CD4-positive, alpha-beta memory T cell (primary cell): ENCODE measurements around the gene ZNF281. TPM values are rescaled to one million over a fixed set of nuclear protein-coding genes. Genes with fewer than 3 reads are reported as not detected.

Source experiments
- CTCF ChIA-PET: fragments of 350-600 bp; sonication (Branson Sonifier 250); formaldehyde crosslinking; loops from one replicate; lab custom pipeline; 2021; ENCODE audit warnings: inconsistent platforms; ENCODE audit not compliant: partially characterized antibody; lab: Charles Lee
- POLR2A ChIA-PET: fragments of 350-600 bp; sonication (Branson Sonifier 250); formaldehyde crosslinking; loops from one replicate; lab custom pipeline; 2021; ENCODE audit not compliant: partially characterized antibody; lab: Charles Lee
- DNase-seq, 5 donors: peaks; one replicate each; pipeline versions ENCODE4 v3.0.0 to v3.0.0-alpha.2; 2020 to 2022; ENCODE audit warnings: mixed read lengths in 1 of 5
- H3K27ac ChIP-seq: one replicate; pipeline ENCODE4 v1.7.0; 2013; ENCODE audit warnings: low read depth, low read length
- H3K27me3 ChIP-seq: 2 replicates; pipeline ENCODE4 v1.7.0; 2013; ENCODE audit warnings: mild to moderate bottlenecking, low read length, moderate library complexity; ENCODE audit not compliant: insufficient read depth
- H3K36me3 ChIP-seq: 2 replicates; pipeline ENCODE4 v1.7.0; 2013; ENCODE audit warnings: mild to moderate bottlenecking, low read length, moderate library complexity; ENCODE audit not compliant: insufficient read depth
- H3K4me1 ChIP-seq: 2 replicates; pipeline ENCODE4 v1.7.0; 2013; ENCODE audit warnings: mild to moderate bottlenecking, low read length, moderate library complexity; ENCODE audit not compliant: insufficient read depth
- H3K4me3 ChIP-seq, 2 donors: one replicate each; pipeline ENCODE4 v1.7.0; 2013; ENCODE audit warnings: low read length in 2 of 2, mild to moderate bottlenecking in 1 of 2
- H3K9me3 ChIP-seq, 2 donors: one replicate each; pipeline ENCODE4 v1.7.0; 2013; ENCODE audit warnings: low read length in 2 of 2, control low read depth in 1 of 2; ENCODE audit not compliant: control insufficient read depth in 1 of 2
- H3K27ac Mint-ChIP-seq, 7 donors: one replicate each; pipeline ENCODE4 v1.8.0; 2020 to 2021; ENCODE audit warnings: mixed read lengths in 7 of 7, mild to moderate bottlenecking in 6 of 7, inconsistent platforms in 3 of 7, moderate library complexity in 3 of 7
- H3K27me3 Mint-ChIP-seq, 2 donors: one replicate each; pipeline ENCODE4 v1.8.0; 2020 to 2021; ENCODE audit warnings: mixed read lengths in 2 of 2
- H3K36me3 Mint-ChIP-seq, 2 donors: one replicate each; pipeline ENCODE4 v1.8.0; 2020 to 2021; ENCODE audit warnings: mixed read lengths in 2 of 2, inconsistent platforms in 1 of 2, mild to moderate bottlenecking in 1 of 2
- H3K4me1 Mint-ChIP-seq, 4 donors: one replicate each; pipeline ENCODE4 v1.8.0; 2020 to 2021; ENCODE audit warnings: mixed read lengths in 4 of 4, mild to moderate bottlenecking in 1 of 4
- H3K4me3 Mint-ChIP-seq, 8 donors: one replicate each; pipeline ENCODE4 v1.8.0; 2020 to 2021; ENCODE audit warnings: mixed read lengths in 8 of 8, mild to moderate bottlenecking in 7 of 8, moderate library complexity in 6 of 8, inconsistent platforms in 3 of 8
- H3K9me3 Mint-ChIP-seq, 8 donors: one replicate each; pipeline ENCODE4 v1.8.0; 2020 to 2021; ENCODE audit warnings: mixed read lengths in 8 of 8, mild to moderate bottlenecking in 5 of 8, inconsistent platforms in 3 of 8, moderate library complexity in 1 of 8
- intact Hi-C: fragments of 100-400 bp; cut with micrococcal nuclease; formaldehyde crosslinking; loops from one replicate; pipeline ENCODE4 v1.15.1; 2023
- polyA plus RNA-seq, 2 donors: library from polyadenylated mRNA; unstranded; fragments of 300-500 nt; fragmentation: Illumina TruSeq; gene quantifications; one replicate each; pipeline ENCODE4 v1.2.3, GENCODE V29; 2021
- total RNA-seq, 2 experiments: library from RNA; stranded (reverse); gene quantifications; one replicate each; pipeline ENCODE4 v1.2.3, GENCODE V29; 2021

Gene ZNF281
- total and polyA plus RNA-seq, 4 experiments from 2014 or later, result 23.1 to 39.5 (median 25.0) TPM

- ChIA-PET POLR2A (no interaction called here), CTCF (no interaction called here)
- H3K4me3 Mint-ChIP-seq, result no peak overlapping the region
- no peaks in the 10 kb centered on the region for H3K27me3 Mint-ChIP-seq
- H3K36me3 ChIP-seq, result no peaks in the 10 kb centered on the region
- no peak overlapping the region for H3K4me3 ChIP-seq
- H3K27ac Mint-ChIP-seq, result peak overlapping the region in 1 of 7 donors; percentile 41
- no peaks in the 10 kb centered on the region for H3K9me3 ChIP-seq
- peaks cover 0 to 2% (median 0%) of the 10 kb centered on the region in 8 donors for H3K9me3 Mint-ChIP-seq
- no peaks in the 10 kb centered on the region for H3K4me1 Mint-ChIP-seq
- no peaks in the 10 kb centered on the region for H3K27me3 ChIP-seq
- intact Hi-C loops, result no loop called here
- DNase-seq, result no peak
- H3K36me3 Mint-ChIP-seq, result no peaks in the 10 kb centered on the region
- H3K27ac ChIP-seq, result no peak overlapping the region
- no peaks in the 10 kb centered on the region for H3K4me1 ChIP-seq
Observed at GRCh38 chr1:200429221-200429751, 19.4 kb upstream of the ZNF281 start.

- H3K27me3 ChIP-seq, result no peaks in the 10 kb centered on the region
- Mint-ChIP-seq H3K36me3 (no peaks in the 10 kb centered on the region), H3K27ac (peak overlapping the region in 1 of 7 donors; percentile 41), H3K27me3 (no peaks in the 10 kb centered on the region), H3K9me3 (peaks cover 0 to 2% (median 0%) of the 10 kb centered on the region in 8 donors), H3K4me3 (no peak overlapping the region), H3K4me1 (no peaks in the 10 kb centered on the region)
- intact Hi-C loops, result no loop called here
- CTCF ChIA-PET, result no interaction called here
- H3K4me1 ChIP-seq, result no peaks in the 10 kb centered on the region
- H3K4me3 ChIP-seq, result no peak overlapping the region
- POLR2A ChIA-PET, result no interaction called here
- H3K36me3 ChIP-seq, result no peaks in the 10 kb centered on the region
- no peaks in the 10 kb centered on the region for H3K9me3 ChIP-seq
- H3K27ac ChIP-seq, result no peak overlapping the region
- DNase-seq, result no peak
Observed at GRCh38 chr1:200428482-200429205, 18.8 kb upstream of the ZNF281 start.

GRCh38 chr1:200427744-200428143 is 17.9 kb upstream of the ZNF281 start:
- intact Hi-C loops, result no loop called here
- no peaks in the 10 kb centered on the region for H3K36me3 Mint-ChIP-seq
- H3K9me3 ChIP-seq, result no peaks in the 10 kb centered on the region
- no peaks in the 10 kb centered on the region for H3K36me3 ChIP-seq
- H3K4me3 Mint-ChIP-seq, result no peak overlapping the region
- no peak for DNase-seq
- H3K27me3 ChIP-seq, result no peaks in the 10 kb centered on the region
- H3K4me1 ChIP-seq, result no peaks in the 10 kb centered on the region
- no peaks in the 10 kb centered on the region for H3K27me3 Mint-ChIP-seq
- no peaks in the 10 kb centered on the region for H3K4me1 Mint-ChIP-seq
- H3K27ac ChIP-seq, result no peak overlapping the region
- H3K9me3 Mint-ChIP-seq, result peaks cover 0 to under 1% (median 0%) of the 10 kb centered on the region in 8 donors
- ChIA-PET POLR2A (no interaction called here), CTCF (interaction anchor here (0.5 to 0.7 kb wide), 2 partner anchors 503 to 732 kb away, joined by 3 read pairs; no protein-coding TSS in a partner anchor)
- no peak overlapping the region for H3K27ac Mint-ChIP-seq
- no peak overlapping the region for H3K4me3 ChIP-seq

- H3K4me3 Mint-ChIP-seq, result no peak overlapping the region
- intact Hi-C loops, result no loop called here
Observed at GRCh38 chr1:200426196-200426595, 16.4 kb upstream of the ZNF281 start.

GRCh38 chr1:200423235-200423634 is 13.4 kb upstream of the ZNF281 start:
- CTCF ChIA-PET, result no interaction called here
- H3K27me3 ChIP-seq, result no peaks in the 10 kb centered on the region
- no peaks in the 10 kb centered on the region for H3K36me3 ChIP-seq
- Mint-ChIP-seq H3K27me3 (no peaks in the 10 kb centered on the region), H3K36me3 (no peaks in the 10 kb centered on the region), H3K4me3 (no peak overlapping the region), H3K9me3 (no peaks in the 10 kb centered on the region), H3K4me1 (no peaks in the 10 kb centered on the region), H3K27ac (no peak overlapping the region)
- intact Hi-C loops, result no loop called here
- H3K9me3 ChIP-seq, result no peaks in the 10 kb centered on the region
- no peak for DNase-seq
- no peaks in the 10 kb centered on the region for H3K4me1 ChIP-seq
- POLR2A ChIA-PET, result interaction anchor here (0.6 kb wide), 1 partner anchor 49 kb away, joined by 3 read pairs; no protein-coding TSS in a partner anchor
- H3K4me3 ChIP-seq, result no peak overlapping the region
- no peak overlapping the region for H3K27ac ChIP-seq

More at GRCh38 chr1:200426196-200426595, 16.4 kb upstream of the ZNF281 start:
- H3K27me3 Mint-ChIP-seq, result no peaks in the 10 kb centered on the region
- H3K27ac Mint-ChIP-seq, result no peak overlapping the region
- H3K36me3 Mint-ChIP-seq, result no peaks in the 10 kb centered on the region
- H3K9me3 Mint-ChIP-seq, result no peaks in the 10 kb centered on the region
- H3K4me3 ChIP-seq, result no peak overlapping the region
- H3K36me3 ChIP-seq, result no peaks in the 10 kb centered on the region
- H3K27ac ChIP-seq, result no peak overlapping the region
- no peaks in the 10 kb centered on the region for H3K27me3 ChIP-seq
- no peaks in the 10 kb centered on the region for H3K4me1 Mint-ChIP-seq
- H3K9me3 ChIP-seq, result no peaks in the 10 kb centered on the region
- no peaks in the 10 kb centered on the region for H3K4me1 ChIP-seq
- DNase-seq, result no peak
- CTCF ChIA-PET, result no interaction called here
- POLR2A ChIA-PET, result no interaction called here

GRCh38 chr1:200422211-200422610 is 12.4 kb upstream of the ZNF281 start:
- H3K4me3 Mint-ChIP-seq, result no peak overlapping the region
- H3K36me3 ChIP-seq, result no peaks in the 10 kb centered on the region
- H3K9me3 Mint-ChIP-seq, result no peaks in the 10 kb centered on the region
- intact Hi-C loops, result no loop called here
- H3K4me3 ChIP-seq, result no peak overlapping the region
- H3K27me3 ChIP-seq, result no peaks in the 10 kb centered on the region
- no peaks in the 10 kb centered on the region for H3K9me3 ChIP-seq
- no peaks in the 10 kb centered on the region for H3K4me1 ChIP-seq
- POLR2A ChIA-PET, result no interaction called here
- H3K36me3 Mint-ChIP-seq, result no peaks in the 10 kb centered on the region
- H3K27ac Mint-ChIP-seq, result no peak overlapping the region
- CTCF ChIA-PET, result no interaction called here
- no peak for DNase-seq
- no peaks in the 10 kb centered on the region for H3K27me3 Mint-ChIP-seq
- no peaks in the 10 kb centered on the region for H3K4me1 Mint-ChIP-seq
- H3K27ac ChIP-seq, result no peak overlapping the region

GRCh38 chr1:200415789-200416593 is 6.2 kb upstream of the ZNF281 start:
- H3K27me3 ChIP-seq, result no peaks in the 10 kb centered on the region
- CTCF ChIA-PET, result interaction anchor here (1.0 kb wide), 1 partner anchor 118 kb away, joined by 3 read pairs; no protein-coding TSS in a partner anchor
- no peaks in the 10 kb centered on the region for H3K36me3 ChIP-seq
- POLR2A ChIA-PET, result no interaction called here
- no peaks in the 10 kb centered on the region for H3K4me1 ChIP-seq
- no peaks in the 10 kb centered on the region for H3K36me3 Mint-ChIP-seq
- no peak overlapping the region for H3K4me3 ChIP-seq
- H3K27me3 Mint-ChIP-seq, result no peaks in the 10 kb centered on the region
- no peaks in the 10 kb centered on the region for H3K9me3 ChIP-seq
- DNase-seq, result no peak
- peaks cover 0 to 3% (median 1%) of the 10 kb centered on the region in 4 donors for H3K4me1 Mint-ChIP-seq
- intact Hi-C loops, result no loop called here
- H3K9me3 Mint-ChIP-seq, result no peaks in the 10 kb centered on the region
- H3K27ac ChIP-seq, result no peak overlapping the region
- no peak overlapping the region for H3K27ac Mint-ChIP-seq
- H3K4me3 Mint-ChIP-seq, result no peak overlapping the region
